Adrenal gland (tissue), 5 donors: Measurements from ENCODE around the gene YWHAE.

Experiments used
- POLR2A ChIP-seq, 2 donors: fragments of 450-650 bp; IDR thresholded peaks; one replicate each; pipeline ENCODE4 v1.6.1; 2017; ENCODE audit warnings: antibody characterized with exemption in 2 of 2, mild to moderate bottlenecking in 2 of 2, moderate library complexity in 1 of 2
- TF ChIP-seq, protein P1 (sequence below), 6 experiments: fragments of 450-650 bp in 4 of 6; fragments of 200-600 bp in 2 of 6; sonication (generic) in 1 of 6; IDR thresholded peaks; 1 replicate in 5 of 6; 2 replicates in 1 of 6; pipeline versions ENCODE4 v1.5.1 to v1.8.0; 2016 to 2021; ENCODE audit warnings: antibody characterized with exemption in 6 of 6, mild to moderate bottlenecking in 2 of 6, moderate library complexity in 1 of 6
- donor health status: DM: no; HTN: no; CAD: no.

DNA sequence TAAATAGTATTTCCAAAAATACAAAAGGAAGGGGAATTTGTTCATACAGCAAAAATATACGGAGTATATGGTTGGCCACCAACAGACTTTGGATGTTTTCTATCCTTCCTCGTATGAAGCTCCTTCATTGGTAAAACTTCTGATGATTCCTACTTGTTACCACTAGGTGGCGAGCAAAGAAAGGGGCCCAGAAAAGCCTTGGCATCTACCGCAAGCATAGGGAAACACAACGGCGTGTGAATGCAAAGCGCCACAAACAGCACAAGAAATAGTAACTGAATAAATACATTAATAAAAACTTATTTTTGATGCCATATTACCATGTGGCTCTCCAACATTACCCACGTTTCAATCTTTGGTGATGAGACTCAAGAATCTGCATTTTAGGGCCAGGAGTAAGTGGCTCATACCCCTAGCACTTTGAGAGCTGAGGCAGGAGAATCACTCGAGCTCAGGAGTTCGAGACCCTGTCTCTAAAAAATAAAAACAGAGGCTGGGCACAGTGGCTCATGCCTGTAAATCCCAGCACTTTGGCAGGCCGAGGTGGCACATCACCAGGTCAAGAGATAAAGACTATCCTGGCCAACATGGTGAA is 34.5 kb downstream of the YWHAE start:
- TF ChIP-seq, protein P1, sequence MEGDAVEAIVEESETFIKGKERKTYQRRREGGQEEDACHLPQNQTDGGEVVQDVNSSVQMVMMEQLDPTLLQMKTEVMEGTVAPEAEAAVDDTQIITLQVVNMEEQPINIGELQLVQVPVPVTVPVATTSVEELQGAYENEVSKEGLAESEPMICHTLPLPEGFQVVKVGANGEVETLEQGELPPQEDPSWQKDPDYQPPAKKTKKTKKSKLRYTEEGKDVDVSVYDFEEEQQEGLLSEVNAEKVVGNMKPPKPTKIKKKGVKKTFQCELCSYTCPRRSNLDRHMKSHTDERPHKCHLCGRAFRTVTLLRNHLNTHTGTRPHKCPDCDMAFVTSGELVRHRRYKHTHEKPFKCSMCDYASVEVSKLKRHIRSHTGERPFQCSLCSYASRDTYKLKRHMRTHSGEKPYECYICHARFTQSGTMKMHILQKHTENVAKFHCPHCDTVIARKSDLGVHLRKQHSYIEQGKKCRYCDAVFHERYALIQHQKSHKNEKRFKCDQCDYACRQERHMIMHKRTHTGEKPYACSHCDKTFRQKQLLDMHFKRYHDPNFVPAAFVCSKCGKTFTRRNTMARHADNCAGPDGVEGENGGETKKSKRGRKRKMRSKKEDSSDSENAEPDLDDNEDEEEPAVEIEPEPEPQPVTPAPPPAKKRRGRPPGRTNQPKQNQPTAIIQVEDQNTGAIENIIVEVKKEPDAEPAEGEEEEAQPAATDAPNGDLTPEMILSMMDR (IDR thresholded peaks at IDR 0.05): peak; percentile 82 to 89 (median 86)
- TF ChIP-seq POLR2A (IDR thresholded peaks at IDR 0.05): no peak
